ENCODE measurements around the gene MAP3K21.

Gene MAP3K21

GRCh38 chr1:233360525-233361102 is 33.1 kb downstream of the MAP3K21 start:
- DNase-seq, result no peak

DNA sequence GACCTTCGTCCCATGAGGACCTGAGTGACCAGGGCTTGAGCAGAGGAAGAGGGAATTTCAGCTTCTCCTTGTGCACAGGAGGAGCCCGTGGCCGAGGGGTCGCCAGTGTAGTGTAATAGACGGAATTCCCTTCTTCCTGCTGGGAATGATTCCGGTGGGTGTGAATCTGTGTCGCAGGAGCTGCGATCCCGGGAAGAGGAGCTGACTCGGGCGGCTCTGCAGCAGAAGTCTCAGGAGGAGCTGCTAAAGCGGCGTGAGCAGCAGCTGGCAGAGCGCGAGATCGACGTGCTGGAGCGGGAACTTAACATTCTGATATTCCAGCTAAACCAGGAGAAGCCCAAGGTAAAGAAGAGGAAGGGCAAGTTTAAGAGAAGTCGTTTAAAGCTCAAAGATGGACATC is 34.4 kb downstream of the MAP3K21 start:
- DNase-seq, result no peak

DNA sequence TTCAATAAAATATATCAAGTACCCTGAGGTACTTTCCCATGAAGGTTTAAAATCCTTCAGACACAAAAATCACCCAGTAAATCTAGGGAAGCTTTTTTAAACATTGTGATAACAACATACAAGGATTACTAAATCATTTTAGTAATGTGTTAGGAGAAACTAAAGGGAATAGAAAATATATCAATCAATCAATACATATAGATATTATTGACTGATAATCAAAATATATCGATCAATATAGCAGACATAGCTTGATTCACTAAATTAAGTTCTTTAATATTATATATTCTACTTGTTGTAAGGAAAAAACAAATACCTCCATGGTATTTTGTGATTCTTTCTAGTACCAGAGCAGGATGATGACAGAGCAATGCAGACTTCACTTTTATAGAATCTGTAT is 35.2 kb downstream of the MAP3K21 start:
- DNase-seq, result no peak

DNA sequence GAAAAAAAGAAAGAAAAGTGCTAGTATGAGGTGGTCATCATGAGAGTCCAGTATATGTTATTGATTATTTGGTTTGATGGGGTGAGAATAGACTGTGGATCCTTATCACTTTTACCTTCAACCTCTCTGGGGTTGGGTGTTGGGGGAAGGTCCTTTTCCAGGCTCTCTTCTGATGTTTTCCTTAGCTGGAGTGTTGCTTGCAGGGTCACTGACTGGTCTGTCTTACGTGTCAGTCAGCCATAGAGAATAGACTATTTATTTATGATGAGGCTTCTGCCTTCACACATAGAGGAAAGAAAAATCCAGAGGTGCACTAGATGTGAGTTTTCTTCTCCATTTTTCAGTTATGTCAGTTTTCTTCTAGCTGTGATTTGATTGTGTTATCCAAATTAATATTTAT is 36.5 kb downstream of the MAP3K21 start:
- DNase-seq, result no peak

DNA sequence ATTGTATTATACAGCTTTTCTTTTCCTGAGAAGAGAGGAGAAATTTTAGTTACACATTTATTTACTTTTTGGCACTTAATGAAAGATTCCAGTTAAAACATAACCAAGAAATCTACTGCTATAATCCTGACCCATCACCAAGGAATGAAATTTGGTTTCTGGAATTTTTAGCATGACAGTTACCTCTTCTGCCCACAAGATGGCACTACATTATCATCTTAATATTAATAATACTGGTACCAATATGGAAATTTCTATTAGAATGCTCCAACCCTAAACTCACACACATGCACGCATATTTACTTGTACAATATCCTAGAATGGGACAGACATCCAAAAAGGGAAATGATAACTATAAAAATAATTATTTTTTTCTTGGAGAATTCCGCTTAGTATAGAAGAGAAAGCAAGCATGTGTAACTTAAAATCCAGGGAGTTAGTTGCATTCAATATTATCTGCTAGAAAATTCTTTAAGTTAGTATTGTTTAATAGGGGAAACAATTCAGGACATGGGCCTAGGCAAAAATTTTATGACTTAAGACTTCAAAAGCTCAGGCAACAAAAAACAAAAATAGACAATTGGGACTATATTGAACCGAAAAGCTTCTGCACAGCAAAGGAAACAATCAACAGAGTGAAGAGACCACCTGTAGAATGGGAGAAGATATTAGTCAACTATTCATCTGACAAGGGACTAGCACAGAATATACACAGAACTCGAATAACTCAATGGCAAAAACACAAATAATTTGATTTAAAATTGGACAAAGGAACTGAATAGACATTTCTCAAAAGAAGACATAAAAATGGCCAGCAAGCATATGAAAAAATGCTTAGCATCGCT is 37.4 kb downstream of the MAP3K21 start:
- DNase-seq, result no peak

- DNase-seq, result no peak
These were observed 39.1 kb downstream of the MAP3K21 start for GRCh38 chr1:233366575-233366974.

DNA sequence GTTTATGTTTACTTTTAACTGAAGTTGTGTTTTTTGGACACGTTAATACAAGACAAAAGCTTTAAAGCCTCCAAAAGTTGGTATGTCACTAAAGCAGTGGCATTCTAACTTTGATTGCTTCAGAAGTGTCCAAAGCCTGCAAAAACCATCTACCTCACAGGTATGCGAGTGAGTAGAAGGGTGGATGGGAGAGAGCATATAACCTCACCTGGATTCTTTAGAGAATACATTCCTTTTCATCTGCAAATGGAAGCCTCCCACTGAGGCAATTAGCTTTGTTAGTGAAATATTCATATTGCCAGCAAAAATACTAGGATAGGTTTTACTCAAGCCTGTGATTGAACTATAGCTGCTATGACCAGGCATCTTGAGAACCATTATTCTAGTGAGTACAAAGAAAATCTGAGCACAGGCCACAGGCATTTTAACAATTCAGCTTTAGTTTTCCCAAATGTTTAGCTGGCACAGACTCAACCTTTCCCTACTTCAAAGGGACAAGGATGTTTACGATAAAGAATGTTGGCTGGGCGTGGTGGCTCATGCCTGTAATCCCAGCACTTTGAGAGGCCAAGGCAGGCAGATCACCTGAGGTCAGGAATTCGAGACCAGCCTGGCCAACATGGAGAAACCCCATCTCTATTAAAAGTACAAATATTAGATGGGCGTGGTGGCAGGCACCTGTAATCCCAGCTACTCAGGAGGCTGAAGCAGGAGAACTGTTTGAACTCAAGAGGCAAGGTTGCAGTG is 39.7 kb downstream of the MAP3K21 start:
- no peak for DNase-seq

- no peak for DNase-seq
These were observed 40.7 kb downstream of the MAP3K21 start for GRCh38 chr1:233368106-233368788.

DNA sequence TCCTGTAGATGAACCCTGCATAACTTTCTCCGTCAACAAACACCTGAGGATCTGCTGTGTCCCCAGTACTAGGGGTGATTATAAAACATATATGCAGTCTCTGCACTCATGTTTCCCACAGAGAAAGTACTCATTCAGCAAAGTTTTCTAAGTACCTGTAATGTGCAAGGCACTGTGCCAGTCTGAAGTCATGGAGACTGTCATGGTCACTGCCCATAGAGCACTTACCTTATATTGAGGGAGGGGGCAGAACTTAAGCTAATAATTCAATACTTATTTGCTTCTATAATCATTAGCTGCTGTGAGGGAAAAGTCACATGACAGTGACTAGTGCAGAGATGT is 41.2 kb downstream of the MAP3K21 start:
- DNase-seq, result no peak

GRCh38 chr1:233372218-233373120 is 44.9 kb downstream of the MAP3K21 start:
- no peak for DNase-seq

DNA sequence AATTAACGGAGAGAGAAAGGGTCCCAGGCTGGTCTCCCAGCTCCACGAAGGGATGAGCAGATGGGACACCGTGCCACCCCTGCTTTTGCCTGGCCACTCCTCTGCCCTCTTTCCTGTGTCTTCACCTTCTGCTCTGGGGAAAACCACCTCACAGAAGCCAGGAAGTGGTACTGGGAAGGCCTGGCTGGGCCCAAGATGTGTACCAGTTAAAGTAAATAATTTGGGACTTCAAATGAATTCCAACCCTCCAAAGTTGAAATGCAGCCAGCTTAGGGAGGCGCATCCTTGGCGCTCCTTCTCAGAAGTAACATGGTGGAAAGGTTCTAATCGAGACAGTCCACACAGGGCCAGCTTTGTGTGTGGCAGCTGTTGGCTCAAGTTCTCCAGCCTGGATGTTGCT is 45.7 kb downstream of the MAP3K21 start:
- DNase-seq, result no peak

GRCh38 chr1:233375653-233376052 is 48.1 kb downstream of the MAP3K21 start:
- DNase-seq, result no peak

DNA sequence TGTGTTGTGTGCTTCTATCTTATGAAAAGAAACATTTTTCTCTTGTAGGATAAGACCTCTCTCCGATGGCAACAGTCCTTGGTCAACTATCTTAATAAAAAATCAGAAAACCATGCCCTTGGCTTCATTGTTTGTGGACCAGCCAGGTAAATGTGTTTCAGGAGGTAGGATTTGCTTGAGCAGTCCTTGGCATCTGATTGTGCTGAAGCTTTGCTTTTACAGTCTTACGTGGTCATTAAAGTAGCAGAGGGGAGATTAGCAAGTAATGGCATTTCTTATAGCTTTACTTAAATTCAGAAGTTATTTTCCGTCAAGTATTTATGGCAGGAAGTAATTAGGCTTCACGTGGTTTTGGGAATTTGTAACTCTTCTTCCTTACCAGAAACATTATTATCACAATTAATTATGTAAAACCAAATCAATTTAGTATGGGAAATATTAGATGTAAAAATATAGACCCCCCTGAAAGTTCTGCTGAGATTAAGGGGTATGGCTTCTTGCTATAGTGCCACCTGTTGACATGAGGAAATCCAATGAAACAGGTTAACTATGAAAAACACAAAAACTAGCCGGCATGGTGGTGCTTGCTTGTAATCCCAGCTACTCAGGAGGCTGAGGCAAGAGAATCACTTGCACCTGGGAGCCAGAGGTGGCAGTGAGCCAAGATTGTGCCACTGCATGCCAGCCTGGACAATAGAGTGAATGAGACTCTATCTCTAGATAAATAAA is 49.0 kb downstream of the MAP3K21 start:
- no peak for DNase-seq

DNA sequence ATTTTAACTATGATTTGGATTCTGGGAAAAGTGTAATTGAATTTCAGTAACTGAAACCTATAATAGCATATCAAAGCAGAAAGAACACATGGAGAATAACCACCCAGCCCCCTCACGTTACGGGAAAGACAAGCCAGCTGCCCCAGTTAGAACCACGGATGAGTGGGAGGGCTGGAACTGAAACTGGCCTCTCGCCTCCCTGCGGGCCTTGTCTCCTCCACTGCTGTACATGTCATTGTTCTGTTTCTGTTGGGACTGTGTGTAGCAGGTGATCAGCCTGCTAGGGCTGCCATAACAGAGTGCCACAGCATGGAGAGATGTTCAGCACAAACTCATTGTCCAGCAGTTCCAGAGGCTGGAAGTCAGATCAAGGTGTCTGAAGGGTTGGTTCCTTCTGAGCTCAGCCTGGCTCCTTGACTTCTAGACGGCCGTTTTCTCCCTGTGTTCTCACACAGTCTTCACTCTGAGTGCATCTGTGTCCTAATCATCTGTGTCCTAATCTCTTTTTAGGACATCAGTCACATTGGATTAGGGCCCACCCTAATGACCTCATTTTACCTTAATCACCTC is 52.4 kb downstream of the MAP3K21 start:
- no peak for DNase-seq

GRCh38 chr1:233381806-233382205 is 54.3 kb downstream of the MAP3K21 start:
- no peak for DNase-seq

- DNase-seq, result no peak
These were observed 56.5 kb downstream of the MAP3K21 start for GRCh38 chr1:233383984-233384383.

DNA sequence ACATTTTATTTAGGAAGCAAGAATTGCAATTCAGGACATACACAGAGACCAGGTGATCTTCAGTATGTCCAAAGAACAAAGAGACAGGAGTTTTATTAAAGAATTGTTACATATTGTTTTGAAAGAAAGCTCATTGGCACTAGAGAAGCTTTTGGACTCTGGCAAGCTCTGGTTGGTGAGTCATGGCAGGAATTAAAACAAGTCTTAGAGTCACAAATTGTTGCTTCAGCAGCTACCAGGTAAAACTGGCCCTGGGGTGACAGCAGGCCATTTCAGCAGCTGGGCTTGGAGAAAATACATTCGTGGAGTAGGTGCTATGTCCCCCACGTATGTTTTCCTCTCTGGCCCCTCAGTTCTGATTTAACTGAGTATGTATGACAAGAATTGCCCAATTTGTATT is 58.8 kb downstream of the MAP3K21 start:
- no peak for DNase-seq

DNA sequence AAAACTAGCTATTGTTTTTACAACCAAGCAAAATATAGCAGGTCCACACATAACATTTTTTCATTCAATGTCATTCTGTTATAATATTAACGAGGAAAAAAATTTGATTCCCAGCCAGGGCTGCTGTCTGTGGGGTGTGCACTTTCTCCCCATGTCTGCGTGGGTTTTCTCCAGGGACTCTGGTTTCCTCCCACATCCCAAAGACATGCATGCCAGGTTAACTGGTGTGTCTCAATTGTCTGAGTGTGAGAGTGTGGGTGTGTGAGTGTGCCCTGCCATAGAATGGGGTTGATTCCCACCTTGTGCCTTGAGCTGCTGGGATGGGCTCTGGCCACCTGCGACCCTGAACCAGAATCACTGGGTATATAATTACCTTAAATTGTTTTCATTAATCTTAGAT is 60.1 kb downstream of the MAP3K21 start:
- DNase-seq, result no peak

DNA sequence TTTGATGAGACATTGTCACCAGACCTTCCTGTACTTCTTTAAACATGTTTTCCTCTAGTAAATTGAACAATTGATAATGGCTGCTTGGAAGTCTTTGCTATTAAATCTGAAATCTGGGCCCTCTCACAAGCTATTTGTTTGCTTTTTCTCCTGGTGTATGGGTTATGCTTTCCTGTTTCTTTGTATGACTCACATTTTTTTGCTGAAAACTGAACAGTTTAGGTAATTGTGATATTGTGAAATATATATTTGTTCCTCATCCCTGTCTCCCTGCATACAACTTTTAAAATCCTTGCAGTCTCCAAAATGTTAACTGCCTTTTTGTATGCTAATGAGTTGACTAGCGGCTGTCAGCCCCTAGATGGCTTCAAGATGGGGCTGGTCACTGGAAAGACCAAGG is 61.6 kb downstream of the MAP3K21 start:
- no peak for DNase-seq

- no peak for DNase-seq
These were observed 62.4 kb downstream of the MAP3K21 start for GRCh38 chr1:233389893-233390292.
